Measurements from ENCODE around the gene FAM131A.

Gene FAM131A

DNA sequence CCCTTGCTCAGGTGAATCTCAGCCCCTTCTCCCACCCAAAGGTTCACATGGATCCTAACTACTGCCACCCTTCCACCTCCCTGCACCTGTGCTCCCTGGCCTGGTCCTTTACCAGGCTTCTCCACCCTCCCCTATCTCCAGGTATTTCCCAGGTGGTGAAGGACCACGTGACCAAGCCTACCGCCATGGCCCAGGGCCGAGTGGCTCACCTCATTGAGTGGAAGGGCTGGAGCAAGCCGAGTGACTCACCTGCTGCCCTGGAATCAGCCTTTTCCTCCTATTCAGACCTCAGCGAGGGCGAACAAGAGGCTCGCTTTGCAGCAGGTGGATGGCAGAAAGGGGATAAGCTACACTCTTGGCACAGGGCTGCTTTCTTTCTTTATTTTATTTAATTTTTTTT is 4.5 kb downstream of the FAM131A start:
- DNase-seq (ENCODE audit: low spot score), result no peak

DNA sequence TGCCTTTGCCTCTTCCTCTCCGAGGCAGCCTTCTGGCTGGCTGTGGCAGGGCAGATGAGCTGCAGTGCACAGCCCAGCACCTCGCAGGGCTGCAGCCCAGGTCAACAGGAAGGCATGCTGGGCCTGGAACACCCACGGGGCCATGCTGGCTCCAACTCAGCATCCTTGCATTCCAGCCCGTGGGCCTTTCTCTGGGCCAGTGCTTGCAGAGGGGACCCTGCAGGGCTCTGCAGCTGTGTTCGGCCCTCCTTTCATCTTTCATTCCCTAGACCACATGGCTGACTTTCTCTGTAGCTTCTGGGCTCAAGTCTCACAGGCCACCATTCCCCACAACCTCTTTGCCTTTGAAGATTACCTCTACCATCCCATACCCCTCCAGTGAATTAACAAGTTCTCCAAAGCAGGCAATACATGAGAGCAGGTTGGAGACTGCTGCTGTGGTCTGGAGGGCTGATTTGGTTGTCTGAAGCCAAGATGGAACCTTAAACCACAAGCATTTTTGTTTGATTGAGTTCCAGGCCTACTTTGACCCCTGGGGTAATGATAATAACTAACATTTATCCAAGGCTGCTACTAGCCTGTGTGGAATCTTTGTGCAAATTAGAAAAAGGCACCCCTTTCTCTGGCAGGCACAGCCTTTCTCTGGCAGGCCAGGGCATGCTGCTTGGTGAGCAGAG is 5.9 kb downstream of the FAM131A start:
- DNase-seq (ENCODE audit: low spot score), result no peak

DNA sequence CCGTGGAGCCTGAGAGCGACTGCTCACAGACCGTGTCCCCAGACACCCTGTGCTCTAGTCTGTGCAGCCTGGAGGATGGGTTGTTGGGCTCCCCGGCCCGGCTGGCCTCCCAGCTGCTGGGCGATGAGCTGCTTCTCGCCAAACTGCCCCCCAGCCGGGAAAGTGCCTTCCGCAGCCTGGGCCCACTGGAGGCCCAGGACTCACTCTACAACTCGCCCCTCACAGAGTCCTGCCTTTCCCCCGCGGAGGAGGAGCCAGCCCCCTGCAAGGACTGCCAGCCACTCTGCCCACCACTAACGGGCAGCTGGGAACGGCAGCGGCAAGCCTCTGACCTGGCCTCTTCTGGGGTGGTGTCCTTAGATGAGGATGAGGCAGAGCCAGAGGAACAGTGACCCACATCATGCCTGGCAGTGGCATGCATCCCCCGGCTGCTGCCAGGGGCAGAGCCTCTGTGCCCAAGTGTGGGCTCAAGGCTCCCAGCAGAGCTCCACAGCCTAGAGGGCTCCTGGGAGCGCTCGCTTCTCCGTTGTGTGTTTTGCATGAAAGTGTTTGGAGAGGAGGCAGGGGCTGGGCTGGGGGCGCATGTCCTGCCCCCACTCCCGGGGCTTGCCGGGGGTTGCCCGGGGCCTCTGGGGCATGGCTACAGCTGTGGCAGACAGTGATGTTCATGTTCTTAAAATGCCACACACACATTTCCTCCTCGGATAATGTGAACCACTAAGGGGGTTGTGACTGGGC is 7.3 kb downstream of the FAM131A start:
- no peak for DNase-seq (ENCODE audit: low spot score)

DNA sequence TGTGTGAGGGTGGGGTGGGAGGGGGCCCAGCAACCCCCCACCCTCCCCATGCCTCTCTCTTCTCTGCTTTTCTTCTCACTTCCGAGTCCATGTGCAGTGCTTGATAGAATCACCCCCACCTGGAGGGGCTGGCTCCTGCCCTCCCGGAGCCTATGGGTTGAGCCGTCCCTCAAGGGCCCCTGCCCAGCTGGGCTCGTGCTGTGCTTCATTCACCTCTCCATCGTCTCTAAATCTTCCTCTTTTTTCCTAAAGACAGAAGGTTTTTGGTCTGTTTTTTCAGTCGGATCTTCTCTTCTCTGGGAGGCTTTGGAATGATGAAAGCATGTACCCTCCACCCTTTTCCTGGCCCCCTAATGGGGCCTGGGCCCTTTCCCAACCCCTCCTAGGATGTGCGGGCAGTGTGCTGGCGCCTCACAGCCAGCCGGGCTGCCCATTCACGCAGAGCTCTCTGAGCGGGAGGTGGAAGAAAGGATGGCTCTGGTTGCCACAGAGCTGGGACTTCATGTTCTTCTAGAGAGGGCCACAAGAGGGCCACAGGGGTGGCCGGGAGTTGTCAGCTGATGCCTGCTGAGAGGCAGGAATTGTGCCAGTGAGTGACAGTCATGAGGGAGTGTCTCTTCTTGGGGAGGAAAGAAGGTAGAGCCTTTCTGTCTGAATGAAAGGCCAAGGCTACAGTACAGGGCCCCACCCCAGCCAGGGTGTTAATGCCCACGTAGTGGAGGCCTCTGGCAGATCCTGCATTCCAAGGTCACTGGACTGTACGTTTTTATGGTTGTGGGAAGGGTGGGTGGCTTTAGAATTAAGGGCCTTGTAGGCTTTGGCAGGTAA is 8.1 kb downstream of the FAM131A start:
- DNase-seq (ENCODE audit: low spot score), result peak; percentile 75

DNA sequence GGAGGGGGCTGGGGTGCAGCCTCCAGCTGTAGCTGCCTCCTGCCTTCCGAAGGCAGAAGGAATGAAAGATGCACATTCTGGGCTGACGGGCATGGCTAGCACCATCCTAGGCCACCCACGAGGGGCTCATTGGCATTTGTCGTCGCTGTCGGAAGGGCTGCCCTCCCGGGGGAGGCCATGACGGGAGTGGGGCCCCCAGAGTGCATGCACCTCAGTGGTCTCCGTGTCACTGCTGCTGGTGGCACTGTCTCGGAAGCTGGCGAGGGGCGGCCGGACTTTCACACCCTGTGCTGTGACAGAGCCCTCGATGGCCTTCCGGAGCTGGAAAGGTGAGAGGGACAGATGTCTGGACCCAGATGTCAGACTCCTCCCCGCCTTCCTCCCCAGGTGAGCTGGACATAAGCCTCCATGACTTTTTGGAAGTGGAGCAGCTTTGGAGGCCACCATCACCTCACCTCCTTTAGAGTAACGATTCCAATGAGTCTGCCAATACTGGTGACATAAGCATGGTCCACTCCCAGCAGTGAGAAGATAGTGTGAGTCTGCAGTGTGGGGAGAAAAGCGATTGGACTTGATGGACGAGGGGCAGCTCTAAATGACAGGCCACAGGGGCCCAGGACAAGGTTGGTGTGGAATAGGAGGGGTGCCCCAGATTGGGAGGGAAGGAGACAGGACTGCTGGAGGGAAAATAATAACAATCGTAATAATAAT is 9.2 kb downstream of the FAM131A start:
- no peak for DNase-seq (ENCODE audit: low spot score)

DNA sequence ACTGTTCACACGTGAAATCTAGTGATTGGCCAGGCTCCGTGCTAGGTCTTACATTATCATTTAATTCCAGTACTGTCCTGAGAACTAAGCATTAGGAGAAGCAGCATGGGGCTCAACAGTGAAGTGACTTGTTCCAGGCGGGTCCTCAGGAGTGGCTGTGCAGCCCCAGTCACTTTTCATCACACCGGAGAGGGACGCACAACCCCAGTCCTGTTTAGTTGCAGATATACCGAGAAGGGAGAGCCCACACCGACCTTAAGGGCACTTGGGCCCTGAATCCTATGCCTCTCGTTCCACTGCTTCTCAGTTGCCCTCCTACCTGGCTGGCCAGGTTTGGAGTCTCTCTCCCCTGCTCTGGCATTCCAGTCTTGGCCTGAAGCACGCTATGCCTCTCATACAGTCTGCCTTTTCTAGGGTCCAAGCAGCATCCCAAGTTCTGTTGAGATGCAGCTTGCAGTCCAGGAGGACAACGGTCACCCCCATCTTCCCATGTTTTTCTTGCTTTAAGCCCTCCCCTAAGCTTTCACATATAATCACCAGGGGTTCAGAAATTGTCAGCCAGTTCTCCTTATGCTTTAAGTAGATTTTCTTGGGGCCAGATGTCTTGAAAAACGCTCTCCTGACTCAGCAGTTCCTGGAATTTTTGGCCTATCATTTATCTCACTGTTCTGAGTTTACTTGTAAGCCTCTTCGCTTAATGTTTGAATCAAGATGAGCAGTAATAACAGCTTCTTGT is 10.1 kb downstream of the FAM131A start:
- DNase-seq (ENCODE audit: low spot score), result no peak

DNA sequence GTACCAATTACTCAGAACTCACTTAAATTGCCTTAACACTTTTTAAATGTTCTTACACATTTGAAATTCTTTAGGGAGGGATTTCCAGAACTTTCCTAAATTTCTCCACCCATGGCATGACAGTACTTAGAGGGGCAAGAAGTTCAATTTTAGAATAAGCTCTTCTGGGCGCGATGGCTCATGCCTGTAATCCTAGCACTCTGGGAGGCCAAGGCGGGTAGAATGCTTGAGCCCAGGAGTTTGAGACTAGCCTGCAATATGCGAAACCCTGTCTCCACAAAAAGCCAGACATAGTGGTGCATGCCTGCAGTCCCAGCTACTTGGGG is 10.6 kb downstream of the FAM131A start:
- DNase-seq (ENCODE audit: low spot score), result no peak

DNA sequence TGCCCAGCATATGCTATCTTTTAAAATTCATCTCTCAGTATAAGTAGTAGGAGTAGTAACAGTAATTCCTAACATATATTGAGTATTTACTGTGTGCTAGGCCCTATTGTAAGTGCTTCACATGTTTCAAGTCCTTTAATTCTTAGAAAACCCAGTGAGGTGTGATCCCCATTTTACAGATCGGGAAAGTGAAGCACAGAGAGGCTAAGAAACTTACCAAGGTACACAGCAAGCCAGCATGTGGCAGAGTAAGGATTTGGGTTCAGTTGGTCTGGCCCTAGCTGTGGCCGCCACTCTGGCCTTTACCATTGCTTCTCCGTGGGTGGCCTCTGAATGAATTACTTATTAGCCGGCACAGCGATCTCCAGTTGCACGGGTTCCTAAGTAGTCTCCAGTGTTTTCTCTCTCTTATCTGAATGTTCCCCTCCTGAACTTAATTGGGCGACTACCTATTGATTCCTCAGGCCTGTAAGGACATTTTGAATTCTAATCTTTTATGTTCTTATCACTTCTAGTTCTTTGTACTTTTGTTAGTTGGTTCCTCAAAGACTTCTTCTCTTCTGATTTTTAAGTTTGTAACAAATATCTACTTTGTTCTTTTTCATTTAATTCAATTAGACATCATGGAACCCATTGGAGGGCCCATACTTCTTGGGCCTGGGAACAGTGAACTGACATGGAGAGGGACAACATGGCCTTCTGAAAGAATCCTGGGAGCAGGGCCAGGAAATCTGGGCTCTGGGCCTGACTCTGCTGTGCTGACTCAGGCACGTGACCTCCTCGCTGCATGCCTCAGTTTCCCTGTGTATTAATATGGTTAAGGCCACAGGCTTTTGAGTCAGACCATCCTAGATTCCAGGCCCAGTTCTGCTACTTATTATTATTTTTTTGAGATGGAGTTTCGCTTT is 12.4 kb downstream of the FAM131A start:
- no peak for DNase-seq (ENCODE audit: low spot score)

DNA sequence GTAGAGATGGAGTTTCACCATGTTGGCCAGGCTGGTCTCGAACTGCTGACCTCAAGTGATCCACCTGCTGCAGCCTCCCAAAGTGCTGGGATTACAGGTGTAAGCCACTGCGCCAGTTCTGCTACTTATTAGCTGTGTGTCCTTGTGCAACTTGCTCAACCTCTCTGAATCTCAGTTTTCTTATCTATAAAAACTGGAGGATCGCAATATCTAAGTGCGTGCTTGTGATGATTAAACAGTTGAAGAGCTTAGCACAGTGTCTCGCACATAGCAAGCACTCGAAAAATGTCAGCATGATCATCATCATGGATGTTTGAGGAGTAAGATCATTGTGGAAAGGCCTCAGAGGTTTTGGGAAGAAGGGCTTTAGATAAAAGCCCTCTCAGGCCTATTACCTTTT is 13.2 kb downstream of the FAM131A start:
- DNase-seq (ENCODE audit: low spot score), result no peak

DNA sequence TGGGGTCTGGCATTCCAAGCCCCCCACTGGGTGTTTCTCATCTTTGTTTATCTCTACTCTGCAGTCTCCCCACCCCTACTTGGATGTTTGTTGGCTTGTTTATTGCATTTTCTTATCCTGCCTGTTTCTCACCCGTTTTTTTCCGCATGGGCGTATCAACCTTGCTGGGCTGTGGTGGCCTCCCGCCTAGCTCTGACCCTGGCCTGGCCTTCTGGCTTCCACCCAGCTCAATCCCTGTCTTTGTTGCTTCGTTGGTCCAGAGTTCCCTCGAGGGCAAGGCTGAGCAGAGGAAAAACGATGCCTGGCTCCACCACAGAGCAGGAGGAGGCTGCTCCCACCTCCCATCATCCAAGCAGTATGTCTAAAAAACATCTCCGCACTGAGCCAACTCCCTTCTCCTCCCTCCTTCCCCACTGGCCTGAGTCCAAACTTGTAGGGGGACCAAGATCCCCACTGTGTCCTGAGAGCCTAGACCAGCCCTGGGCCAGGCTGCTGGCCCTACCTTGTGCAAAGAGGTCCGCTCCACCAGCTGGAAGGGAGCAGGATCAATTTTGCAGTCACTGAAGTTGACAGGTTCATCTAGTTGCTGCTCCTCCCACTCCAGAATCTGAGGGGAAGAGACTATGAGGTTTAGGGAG is 14.2 kb downstream of the FAM131A start:
- DNase-seq (ENCODE audit: low spot score), result no peak

DNA sequence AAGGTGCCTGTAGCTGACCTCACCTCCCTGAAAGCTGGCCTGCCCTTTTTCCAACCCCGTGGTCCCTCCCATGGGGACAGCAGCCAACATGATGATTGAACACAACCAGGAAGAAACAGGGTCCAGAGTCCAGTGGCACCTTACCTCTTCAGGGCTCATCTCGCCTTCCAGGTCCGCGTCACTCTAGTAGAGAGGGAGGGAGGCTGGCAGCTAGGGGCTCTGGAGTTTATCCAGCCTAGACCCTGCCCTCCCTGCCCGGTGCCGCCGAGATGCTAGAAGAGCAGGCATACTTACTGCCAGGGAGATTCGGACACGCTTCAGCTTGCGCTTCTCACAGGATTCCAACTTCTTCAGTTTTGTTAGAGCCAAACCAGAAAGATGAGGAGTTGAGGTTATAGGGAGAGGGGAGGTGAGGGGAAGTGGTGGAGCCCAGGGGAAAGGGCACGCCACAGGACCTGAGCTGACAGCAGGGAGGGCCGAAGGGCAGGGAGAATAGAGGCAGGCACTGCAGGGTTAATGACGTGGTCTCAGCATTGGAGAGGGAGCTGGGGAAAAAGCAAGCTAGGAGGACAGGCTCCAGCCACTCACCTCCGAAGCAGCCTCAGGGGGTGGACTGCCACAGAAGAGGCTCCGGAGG is 14.9 kb downstream of the FAM131A start:
- no peak for DNase-seq (ENCODE audit: low spot score)

DNA sequence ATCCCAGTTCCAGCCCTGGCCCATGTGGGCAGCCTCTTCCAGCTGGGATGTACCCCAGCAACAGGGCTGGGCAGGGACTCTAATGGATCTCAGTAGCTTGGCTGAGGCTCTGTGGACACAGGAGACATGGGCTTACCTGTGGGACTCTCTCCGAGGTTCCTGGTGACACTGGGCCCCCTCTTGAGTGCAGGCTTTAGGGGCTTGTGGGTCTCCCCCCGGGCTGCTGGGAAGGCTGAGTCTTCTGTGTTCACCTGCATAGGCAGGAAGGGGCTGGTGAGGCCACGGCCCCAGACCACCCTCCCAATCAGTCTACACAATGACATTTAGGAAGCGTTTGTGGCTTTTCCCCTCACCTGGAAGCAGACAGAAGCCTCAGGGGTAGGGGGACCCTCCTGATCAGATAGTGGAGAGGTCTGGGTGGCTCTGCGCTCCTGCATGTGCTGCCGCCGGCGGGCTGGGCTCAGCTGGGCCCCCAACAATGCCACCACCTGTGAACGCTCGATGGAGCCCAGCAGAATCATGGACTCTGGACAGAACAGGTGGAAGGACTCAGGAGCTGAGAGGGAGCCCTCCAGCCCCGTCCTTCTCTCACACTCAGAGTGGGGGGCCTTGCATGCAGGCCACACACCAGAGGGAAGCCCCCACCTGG is 15.6 kb downstream of the FAM131A start:
- DNase-seq (ENCODE audit: low spot score), result no peak

DNA sequence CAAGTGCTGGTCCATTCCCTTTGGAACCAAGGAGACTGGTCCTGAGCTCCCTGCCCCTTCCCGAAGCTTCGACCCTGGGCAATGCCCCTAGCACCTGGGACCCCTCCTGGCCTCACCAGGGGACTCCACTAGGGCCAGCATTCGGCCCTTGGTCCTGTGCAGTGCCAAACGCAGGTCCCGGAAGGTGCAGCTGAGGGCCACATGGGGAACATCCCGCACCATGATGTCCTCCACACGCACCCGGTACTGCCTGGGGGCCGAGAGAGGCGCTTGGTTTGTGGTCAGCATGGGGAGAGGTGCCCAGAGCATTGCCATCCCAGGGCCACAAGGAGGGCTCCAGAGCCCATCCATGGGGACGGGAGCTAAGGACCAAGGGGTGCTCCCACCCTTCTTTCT is 16.1 kb downstream of the FAM131A start:
- no peak for DNase-seq (ENCODE audit: low spot score)

DNA sequence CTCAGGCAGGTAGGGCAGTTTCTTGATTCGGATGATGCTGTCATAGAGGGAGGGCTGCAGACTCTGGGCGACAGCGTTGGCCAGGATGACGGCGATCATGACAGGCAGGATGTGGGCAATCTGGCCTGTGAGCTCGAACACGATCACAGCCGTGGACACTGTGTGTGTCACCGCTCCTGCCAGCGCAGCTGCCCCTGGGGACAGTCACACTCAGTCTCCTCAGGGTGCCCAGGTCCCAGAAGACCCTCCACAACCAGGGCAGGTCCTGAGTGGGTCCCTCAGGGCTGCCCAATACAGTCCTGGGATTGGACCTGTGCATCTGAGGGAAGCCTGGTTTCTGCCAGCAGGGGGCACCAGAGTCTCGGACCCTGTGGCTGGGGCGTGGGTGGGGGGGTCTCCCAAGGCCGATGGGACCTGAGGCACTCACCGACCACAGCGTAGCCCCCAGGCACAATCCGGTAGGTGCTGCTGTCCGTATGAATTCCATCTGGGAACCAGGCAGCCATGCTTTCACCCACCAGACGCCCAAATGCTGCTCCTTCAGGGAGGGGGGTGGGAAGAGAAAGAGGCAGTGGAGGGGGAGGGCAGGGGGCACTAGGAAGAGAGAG is 16.8 kb downstream of the FAM131A start:
- DNase-seq (ENCODE audit: low spot score), result peak; percentile 79

DNA sequence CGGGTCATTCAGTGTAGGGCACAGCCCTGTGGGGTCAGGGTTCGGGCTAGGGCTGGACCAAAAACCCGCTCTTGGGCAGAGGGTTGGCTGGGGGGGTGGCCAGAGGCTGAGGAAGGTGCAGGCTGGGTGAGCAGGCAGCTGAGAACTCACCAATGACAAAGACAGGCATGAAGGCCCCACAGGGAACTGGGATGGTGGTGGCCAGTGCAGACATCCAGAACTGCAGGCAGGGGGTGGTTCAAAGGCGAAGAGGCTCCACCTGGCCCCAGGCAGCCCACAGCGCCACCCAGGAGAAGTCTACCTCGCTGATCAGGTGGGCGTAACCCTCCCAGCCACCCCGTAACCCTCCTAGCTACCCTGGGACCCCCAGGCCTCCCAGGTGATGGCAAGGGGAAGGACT is 17.4 kb downstream of the FAM131A start:
- DNase-seq (ENCODE audit: low spot score), result no peak

DNA sequence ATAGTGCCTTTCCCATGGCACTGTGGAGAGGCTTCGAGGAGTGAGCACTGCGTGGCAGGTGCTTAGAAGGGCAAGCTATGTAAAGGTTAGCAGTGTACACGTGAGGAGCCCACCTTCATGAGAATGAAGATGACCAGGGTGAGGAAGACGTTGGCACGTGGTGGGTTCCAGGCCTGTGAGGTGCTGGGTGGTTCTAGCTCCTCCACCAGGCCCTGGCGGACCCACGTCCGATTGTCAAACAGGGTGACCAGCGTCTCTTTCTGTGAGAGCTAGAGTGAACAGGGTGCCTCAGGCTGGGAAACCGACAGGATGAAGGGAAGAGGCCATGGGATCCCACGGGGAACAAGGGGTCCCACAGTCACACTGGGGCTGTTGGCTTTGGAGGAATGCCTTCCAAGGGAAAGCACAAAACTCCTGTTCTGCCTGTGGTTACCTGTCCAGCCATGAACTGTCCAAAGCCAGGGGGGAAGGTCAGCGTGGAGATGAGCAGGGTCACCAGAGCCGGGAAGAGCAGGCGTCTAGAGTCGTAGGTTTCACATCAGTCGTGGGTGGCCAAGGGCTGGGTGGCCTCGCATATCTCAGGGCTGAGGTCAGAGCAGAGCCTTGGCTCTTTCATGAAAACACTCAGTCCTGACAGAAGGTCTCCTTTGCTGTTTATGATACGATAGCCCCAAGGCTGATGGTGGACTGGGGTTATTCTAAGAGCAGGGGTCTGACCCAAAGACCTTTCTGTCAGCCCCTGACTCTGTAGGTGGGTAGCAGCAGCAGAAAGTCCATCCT is 18.1 kb downstream of the FAM131A start:
- no peak for DNase-seq (ENCODE audit: low spot score)

DNA sequence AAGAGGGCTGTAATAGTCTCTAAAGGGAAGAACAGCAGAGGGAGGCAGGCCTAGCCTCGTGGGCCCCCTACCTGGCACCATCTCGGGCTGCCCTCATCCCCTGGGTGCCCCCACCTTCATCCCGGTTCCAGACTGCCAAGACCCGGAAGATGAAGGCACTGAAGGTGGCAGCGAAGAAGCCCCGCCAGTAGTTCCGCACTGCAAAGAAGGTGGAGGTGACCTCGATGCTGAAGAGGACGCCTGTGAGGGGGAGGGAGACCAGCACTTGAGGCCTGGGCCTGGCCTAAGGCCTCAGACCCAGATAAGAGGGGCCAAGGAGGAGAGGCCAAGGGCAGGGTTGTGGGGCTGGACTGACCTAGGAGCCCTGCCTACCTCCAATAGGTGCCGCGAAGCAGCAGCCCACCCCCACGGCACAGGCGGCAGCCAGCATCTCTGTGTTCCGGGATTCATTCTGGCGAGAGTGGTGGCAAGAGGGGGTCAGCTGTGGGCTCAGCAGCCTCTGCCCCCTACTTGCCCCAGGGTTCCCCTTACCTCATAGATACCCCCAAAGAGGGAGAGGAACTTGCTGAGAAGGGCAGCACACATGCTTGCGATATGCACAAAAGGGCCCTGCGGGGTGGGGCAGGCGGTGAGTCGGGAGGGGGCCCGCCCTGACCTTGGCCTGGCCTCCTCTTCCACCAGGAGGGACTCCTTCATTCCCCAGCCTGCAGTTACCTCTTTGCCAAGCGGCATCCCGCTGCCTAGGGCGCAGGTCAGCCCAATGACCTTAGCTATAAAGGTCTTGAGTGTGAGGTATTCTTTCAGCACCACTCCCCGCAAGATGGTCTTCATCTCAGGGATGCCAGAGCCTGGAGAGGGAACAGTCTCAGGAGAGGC is 20.1 kb downstream of the FAM131A start:
- DNase-seq (ENCODE audit: low spot score), result no peak
